A673 (cell line): ENCODE data around the gene FGD6. TPM values are rescaled to one million over a fixed set of nuclear protein-coding genes. Genes with fewer than 3 reads are reported as not detected.

Experiments
- BruUV-seq: library from RNA; stranded (reverse); fragments of 400-500 nt; replicated peaks from 2 replicates; lab custom pipeline; 2021; lab: Mats Ljungman, UMichigan
- CTCF ChIA-PET: fragments of 300-600 bp; sonication (Branson Sonifier 250); formaldehyde crosslinking; loops from one replicate; lab custom pipeline; 2022; ENCODE audit warnings: antibody characterized with exemption; lab: Charles Lee
- POLR2A ChIA-PET: fragments of 300-600 bp; sonication (Branson Sonifier 250); formaldehyde crosslinking; loops from one replicate; lab custom pipeline; 2022; ENCODE audit warnings: antibody characterized with exemption; ENCODE audit not compliant: low non-redundant PET; lab: Charles Lee
- DNase-seq: peaks from one replicate; pipeline ENCODE4 v3.0.0-alpha.2; 2015; ENCODE audit warnings: low spot score
- H3K27ac ChIP-seq: fragments of 200-600 bp; sonication (generic); 2 replicates; pipeline ENCODE4 v1.5.1; 2016; ENCODE audit warnings: mixed run types, low read depth, mild to moderate bottlenecking, mixed read lengths, antibody characterized with exemption, low read length; ENCODE audit not compliant: poor library complexity, severe bottlenecking
- H3K27me3 ChIP-seq: fragments of 200-600 bp; sonication (generic); replicated peaks from 2 replicates; pipeline ENCODE4 v1.6.1; 2017; ENCODE audit warnings: mixed run types, low read depth, mild to moderate bottlenecking, mixed read lengths, antibody characterized with exemption, low read length; ENCODE audit not compliant: insufficient read depth, poor library complexity
- H3K36me3 ChIP-seq: fragments of 200-600 bp; sonication (generic); 2 replicates; pipeline ENCODE4 v1.6.1; 2016; ENCODE audit warnings: mixed run types, mild to moderate bottlenecking, mixed read lengths, antibody characterized with exemption, low read length; ENCODE audit not compliant: insufficient read depth, poor library complexity, severe bottlenecking
- H3K4me1 ChIP-seq: fragments of 200-600 bp; sonication (generic); 2 replicates; pipeline ENCODE4 v1.6.1; 2017; ENCODE audit warnings: mixed run types, mild to moderate bottlenecking, mixed read lengths, antibody characterized with exemption, low read length; ENCODE audit not compliant: insufficient read depth, poor library complexity, severe bottlenecking
- H3K4me3 ChIP-seq: fragments of 200-600 bp; sonication (generic); 2 replicates; pipeline ENCODE4 v1.5.1; 2016; ENCODE audit warnings: low read depth, mixed run types, mild to moderate bottlenecking, mixed read lengths, low read length; ENCODE audit not compliant: poor library complexity, severe bottlenecking
- H3K9me3 ChIP-seq: fragments of 200-600 bp; sonication (generic); 2 replicates; pipeline ENCODE4 v1.6.1; 2016; ENCODE audit warnings: mixed run types, low read depth, mild to moderate bottlenecking, mixed read lengths, antibody characterized with exemption, low read length; ENCODE audit not compliant: poor library complexity, severe bottlenecking
- CTCF ChIP-seq: fragments of 300-800, 200-600 bp; sonication (generic); conservative IDR thresholded peaks from 2 replicates; pipeline ENCODE4 v1.5.1; 2017; ENCODE audit warnings: low read depth, mild to moderate bottlenecking, antibody characterized with exemption, low read length, moderate library complexity, mixed read lengths
- EZH2 ChIP-seq: fragments of 200-600 bp; sonication (generic); IDR thresholded peaks from 2 replicates; pipeline ENCODE4 v1.6.1; 2017; ENCODE audit warnings: borderline replicate concordance, low read depth, mild to moderate bottlenecking, mixed read lengths, antibody characterized with exemption, low read length; ENCODE audit not compliant: poor library complexity, severe bottlenecking
- intact Hi-C: fragments of 100-400 bp; cut with micrococcal nuclease; formaldehyde crosslinking; loops from one replicate; pipeline ENCODE4 v1.10.0; 2022; ENCODE audit not compliant: unreplicated experiment
- total RNA-seq: library from RNA; stranded (reverse); gene quantifications from 2 replicates; pipeline ENCODE4 v1.2.3, GENCODE V29; 2021

FGD6 gene
- total RNA-seq, 1 experiment from 2014 or later = 11.7 TPM

- BruUV-seq = no TSS peak
- intact Hi-C loops = no loop called here
- ChIA-PET CTCF (no interaction called here), POLR2A (no interaction called here)
- Histone ChIP-seq H3K9me3 (no peaks in the 10 kb centered on the region), H3K27ac (no peak overlapping the region), H3K4me1 (peaks cover 25% of the 10 kb centered on the region), H3K27me3 (no peaks in the 10 kb centered on the region), H3K36me3 (no peaks in the 10 kb centered on the region), H3K4me3 (no peak overlapping the region)
- DNase-seq = no peak
- TF ChIP-seq EZH2 (no peak), CTCF (no peak)
These were observed 8.6 kb downstream of the FGD6 start for GRCh38 chr12:95208678-95209077.

- ChIA-PET POLR2A (interaction anchor here (0.8 kb wide), 1 partner anchor 217 kb away, joined by 3 read pairs; no protein-coding TSS in a partner anchor), CTCF (no interaction called here)
- Histone ChIP-seq H3K27me3 (no peaks in the 10 kb centered on the region), H3K4me1 (peaks cover 30% of the 10 kb centered on the region), H3K9me3 (no peaks in the 10 kb centered on the region), H3K27ac (no peak overlapping the region), H3K36me3 (no peaks in the 10 kb centered on the region), H3K4me3 (no peak overlapping the region)
- TF ChIP-seq EZH2 = no peak
- TF ChIP-seq CTCF = no peak
- DNase-seq = no peak
- no TSS peak for BruUV-seq
- intact Hi-C loops = no loop called here
These were observed 9.9 kb downstream of the FGD6 start for GRCh38 chr12:95207407-95207806.

GRCh38 chr12:95206916-95207315 is 10.4 kb downstream of the FGD6 start:
- no peaks in the 10 kb centered on the region for H3K9me3 ChIP-seq
- intact Hi-C loops = no loop called here
- BruUV-seq = no TSS peak
- DNase-seq = no peak
- H3K27ac ChIP-seq = no peak overlapping the region
- H3K4me3 ChIP-seq = no peak overlapping the region
- ChIA-PET CTCF (no interaction called here), POLR2A (interaction anchor here (0.8 kb wide), 1 partner anchor 218 kb away, joined by 3 read pairs; no protein-coding TSS in a partner anchor)
- H3K36me3 ChIP-seq = no peaks in the 10 kb centered on the region
- H3K27me3 ChIP-seq = no peaks in the 10 kb centered on the region
- peaks cover 34% of the 10 kb centered on the region for H3K4me1 ChIP-seq
- TF ChIP-seq EZH2 = no peak
- no peak for TF ChIP-seq CTCF
